Endodermal cell (in vitro differentiated cells): ENCODE results near the gene SOX6. TPM values are rescaled to one million over a fixed set of nuclear protein-coding genes. Genes with fewer than 3 reads are reported as not detected.

Experiments
- DNase-seq: peaks from one replicate; pipeline ENCODE4 v3.0.0-alpha.2; 2017
- H3K27ac ChIP-seq: 2 replicates; pipeline ENCODE4 v1.5.1; 2013; ENCODE audit warnings: mild to moderate bottlenecking, low read depth, low read length, moderate library complexity
- H3K27me3 ChIP-seq: 2 replicates; pipeline ENCODE4 v1.6.1; 2013; ENCODE audit warnings: mild to moderate bottlenecking, low read length, moderate library complexity; ENCODE audit not compliant: insufficient read depth, control insufficient read depth, poor library complexity, severe bottlenecking
- H3K36me3 ChIP-seq: 2 replicates; pipeline ENCODE4 v1.7.0; 2013; ENCODE audit warnings: mild to moderate bottlenecking, low read length, moderate library complexity; ENCODE audit not compliant: control insufficient read depth, insufficient read depth
- H3K4me1 ChIP-seq: one replicate; pipeline ENCODE4 v1.7.0; 2013; ENCODE audit warnings: low read length; ENCODE audit not compliant: control insufficient read depth, insufficient read depth
- H3K4me3 ChIP-seq: 2 replicates; pipeline ENCODE4 v1.5.1; 2013; ENCODE audit warnings: mild to moderate bottlenecking, low read length, moderate library complexity
- H3K9ac ChIP-seq: 2 replicates; pipeline ENCODE4 v1.6.1; 2013; ENCODE audit warnings: mild to moderate bottlenecking, low read length, moderate library complexity; ENCODE audit not compliant: poor library complexity, severe bottlenecking; ENCODE audit errors: extremely low read depth
- H3K9me3 ChIP-seq: 2 replicates; pipeline ENCODE4 v1.6.1; 2013; ENCODE audit warnings: mild to moderate bottlenecking, low read length, moderate library complexity; ENCODE audit not compliant: control insufficient read depth
- H3K27ac Mint-ChIP-seq: 2 replicates; pipeline ENCODE4 v1.8.0; 2020; ENCODE audit warnings: mixed read lengths
- H3K27me3 Mint-ChIP-seq: 2 replicates; pipeline ENCODE4 v1.8.0; 2021; ENCODE audit warnings: mild to moderate bottlenecking, mixed read lengths; ENCODE audit not compliant: insufficient read depth
- H3K36me3 Mint-ChIP-seq: 2 replicates; pipeline ENCODE4 v1.8.0; 2020; ENCODE audit warnings: low read depth, mixed read lengths
- H3K4me1 Mint-ChIP-seq: 2 replicates; pipeline ENCODE4 v1.8.0; 2020; ENCODE audit warnings: mixed read lengths
- H3K4me3 Mint-ChIP-seq: 2 replicates; pipeline ENCODE4 v1.8.0; 2020; ENCODE audit warnings: mild to moderate bottlenecking, moderate library complexity, mixed read lengths
- H3K9me3 Mint-ChIP-seq: 2 replicates; pipeline ENCODE4 v1.8.0; 2020; ENCODE audit warnings: mild to moderate bottlenecking, mixed read lengths
- CTCF ChIP-seq: fragments of 200-600 bp; sonication (generic); conservative IDR thresholded peaks from 2 replicates; pipeline ENCODE4 v1.5.0; 2021; ENCODE audit warnings: antibody characterized with exemption, mild to moderate bottlenecking
- WGBS, 2 experiments: methylation state at CpG; one replicate each; pipeline versions ENCODE4 v1.1.5 to v1.1.7; 2013; ENCODE audit warnings: missing lambda C conversion rate in 2 of 2, mixed read lengths in 1 of 2; ENCODE audit not compliant: insufficient coverage in 1 of 2, insufficient read length in 1 of 2; 5-methylcytosine and 5-hydroxymethylcytosine counted together
- total RNA-seq, 2 donors: library from RNA; stranded (reverse); fragmentation: NEBNext Ultra II Directional in 1 of 2; extraction: Animal tissue kit (Norgen Biotek cat#: 25700) in 1 of 2; gene quantifications; 2 replicates in 1 of 2; 3 replicates in 1 of 2; pipeline ENCODE4 v1.2.1, GENCODE V29; 2021

SOX6 gene
- total RNA-seq, 2 donors from 2014 or later: 0.13 to 0.20 TPM

GRCh38 chr11:15988016-15988550 lies 368.3 kb downstream of the SOX6 start:
- Histone ChIP-seq H3K9ac (no peak overlapping the region), H3K4me3 (no peak overlapping the region), H3K4me1 (no peaks in the 10 kb centered on the region), H3K27me3 (peaks cover 36% of the 10 kb centered on the region), H3K36me3 (no peaks in the 10 kb centered on the region), H3K27ac (no peak overlapping the region), H3K9me3 (no peaks in the 10 kb centered on the region)
- H3K4me3 Mint-ChIP-seq: no peak overlapping the region
- no peaks in the 10 kb centered on the region for H3K9me3 Mint-ChIP-seq
- 87 to 100% methylated on average over 1 to 2 of the region's 2 CpGs for WGBS, 2 experiments
- peaks cover 67% of the 10 kb centered on the region for H3K27me3 Mint-ChIP-seq
- DNase-seq: no peak
- TF ChIP-seq CTCF: no peak
- no peak overlapping the region for H3K27ac Mint-ChIP-seq
- H3K36me3 Mint-ChIP-seq: no peaks in the 10 kb centered on the region
- peaks cover 3% of the 10 kb centered on the region for H3K4me1 Mint-ChIP-seq

- H3K4me1 Mint-ChIP-seq: no peaks in the 10 kb centered on the region
- Histone ChIP-seq H3K4me1 (no peaks in the 10 kb centered on the region), H3K9ac (no peak overlapping the region), H3K36me3 (no peaks in the 10 kb centered on the region), H3K4me3 (no peak overlapping the region), H3K27ac (no peak overlapping the region), H3K9me3 (no peaks in the 10 kb centered on the region), H3K27me3 (peaks cover 26% of the 10 kb centered on the region)
- peaks cover 57% of the 10 kb centered on the region for H3K27me3 Mint-ChIP-seq
- TF ChIP-seq CTCF: no peak
- no peak overlapping the region for H3K27ac Mint-ChIP-seq
- no peak overlapping the region for H3K4me3 Mint-ChIP-seq
- 80 to 90% methylated on average over 3 to 5 of the region's 5 CpGs for WGBS, 2 experiments
- no peaks in the 10 kb centered on the region for H3K36me3 Mint-ChIP-seq
- H3K9me3 Mint-ChIP-seq: no peaks in the 10 kb centered on the region
- no peak for DNase-seq
Observed at GRCh38 chr11:15987046-15987445, 369.3 kb downstream of the SOX6 start.

GRCh38 chr11:15985860-15986139 lies 370.5 kb downstream of the SOX6 start:
- DNase-seq: no peak
- H3K36me3 ChIP-seq: no peaks in the 10 kb centered on the region
- no peaks in the 10 kb centered on the region for H3K4me1 Mint-ChIP-seq
- no peak overlapping the region for H3K9ac ChIP-seq
- H3K27me3 ChIP-seq: peaks cover 13% of the 10 kb centered on the region
- no peaks in the 10 kb centered on the region for H3K36me3 Mint-ChIP-seq
- no peaks in the 10 kb centered on the region for H3K4me1 ChIP-seq
- H3K4me3 ChIP-seq: no peak overlapping the region
- H3K4me3 Mint-ChIP-seq: no peak overlapping the region
- no peaks in the 10 kb centered on the region for H3K9me3 Mint-ChIP-seq
- no peak for TF ChIP-seq CTCF
- H3K9me3 ChIP-seq: no peaks in the 10 kb centered on the region
- H3K27ac Mint-ChIP-seq: no peak overlapping the region
- peaks cover 44% of the 10 kb centered on the region for H3K27me3 Mint-ChIP-seq
- H3K27ac ChIP-seq: no peak overlapping the region
